Anterior cingulate cortex (tissue), 58 donors: ENCODE data around the gene ABCF3.

Experiments
- DNase-seq, 58 donors: peaks; one replicate each; lab custom pipeline; 2025; lab: John Stamatoyannopoulos, UW

The ABCF3 gene

GRCh38 chr3:184230603-184231528 lies 44.9 kb downstream of the ABCF3 start:
- DNase-seq: peak in 6 of 58 donors; percentile 12 to 31 (median 18)

- no peak for DNase-seq
Measured at GRCh38 chr3:184231671-184232070, 45.7 kb downstream of the ABCF3 start.

- no peak for DNase-seq
Measured at GRCh38 chr3:184233127-184233843, 47.3 kb downstream of the ABCF3 start.

- DNase-seq: peak in 35 of 58 donors; percentile 6 to 68 (median 34)
Measured at GRCh38 chr3:184234224-184234623, 48.2 kb downstream of the ABCF3 start.

- DNase-seq: no peak
Measured at GRCh38 chr3:184234671-184235380, 48.8 kb downstream of the ABCF3 start.

- no peak for DNase-seq
Measured at GRCh38 chr3:184235381-184236032, 49.5 kb downstream of the ABCF3 start.

GRCh38 chr3:184236033-184236410 lies 50.0 kb downstream of the ABCF3 start:
- no peak for DNase-seq

GRCh38 chr3:184236636-184237035 lies 50.6 kb downstream of the ABCF3 start:
- no peak for DNase-seq

GRCh38 chr3:184237211-184237610 lies 51.2 kb downstream of the ABCF3 start:
- DNase-seq: no peak

GRCh38 chr3:184237807-184238206 lies 51.8 kb downstream of the ABCF3 start:
- no peak for DNase-seq

GRCh38 chr3:184238246-184238818 lies 52.3 kb downstream of the ABCF3 start:
- no peak for DNase-seq

GRCh38 chr3:184239221-184239620 lies 53.2 kb downstream of the ABCF3 start:
- DNase-seq: no peak

- no peak for DNase-seq
Measured at GRCh38 chr3:184239708-184240107, 53.7 kb downstream of the ABCF3 start.

- DNase-seq: no peak
Measured at GRCh38 chr3:184240384-184241140, 54.6 kb downstream of the ABCF3 start.

GRCh38 chr3:184241141-184241446 lies 55.1 kb downstream of the ABCF3 start:
- no peak for DNase-seq

GRCh38 chr3:184241447-184242296 lies 55.7 kb downstream of the ABCF3 start:
- DNase-seq: no peak

- no peak for DNase-seq
Measured at GRCh38 chr3:184242297-184242685, 56.3 kb downstream of the ABCF3 start.
